ENCODE data around the gene KCNK7.

Gene KCNK7

GRCh38 chr11:65559951-65560537 lies 35.6 kb downstream of the KCNK7 start:
- no peaks in the 10 kb centered on the region for H3K27me3 ChIP-seq (ENCODE audit: control insufficient read depth in 1 of 2, insufficient read depth in 2 of 2, low read length in 2 of 2)
- peak overlapping the region; percentile 97 for H3K27ac ChIP-seq (ENCODE audit: low read length)
- H3K4me3 ChIP-seq (ENCODE audit: low read length in 2 of 2): peak overlapping the region in 1 of 2 donors; percentile 8
- H3K36me3 ChIP-seq (ENCODE audit: control insufficient read depth in 2 of 2, insufficient read depth in 2 of 2, low read length in 2 of 2): no peaks in the 10 kb centered on the region
- H3K9me3 ChIP-seq (ENCODE audit: control insufficient read depth in 2 of 2, low read length in 2 of 2): no peaks in the 10 kb centered on the region
- peak overlapping the region; percentile 12 to 42 for H3K9ac ChIP-seq (ENCODE audit: low read length in 2 of 2)
- H3K4me1 ChIP-seq (ENCODE audit: control insufficient read depth, insufficient read depth, low read length): peaks cover 53% of the 10 kb centered on the region

GRCh38 chr11:65559535-65559934 lies 36.1 kb downstream of the KCNK7 start:
- H3K9me3 ChIP-seq (ENCODE audit: control insufficient read depth in 2 of 2, low read length in 2 of 2): no peaks in the 10 kb centered on the region
- H3K9ac ChIP-seq (ENCODE audit: low read length in 2 of 2): peak overlapping the region; percentile 21 to 88
- no peaks in the 10 kb centered on the region for H3K36me3 ChIP-seq (ENCODE audit: control insufficient read depth in 2 of 2, insufficient read depth in 2 of 2, low read length in 2 of 2)
- peak overlapping the region; percentile 97 for H3K27ac ChIP-seq (ENCODE audit: low read length)
- H3K27me3 ChIP-seq (ENCODE audit: control insufficient read depth in 1 of 2, insufficient read depth in 2 of 2, low read length in 2 of 2): no peaks in the 10 kb centered on the region
- peaks cover 58% of the 10 kb centered on the region for H3K4me1 ChIP-seq (ENCODE audit: control insufficient read depth, insufficient read depth, low read length)
- peak overlapping the region in 1 of 2 donors; percentile 15 for H3K4me3 ChIP-seq (ENCODE audit: low read length in 2 of 2)

GRCh38 chr11:65558930-65559509 lies 36.6 kb downstream of the KCNK7 start:
- peak overlapping the region; percentile 88 for H3K9ac ChIP-seq (ENCODE audit: low read length in 2 of 2)
- peaks cover 61% of the 10 kb centered on the region for H3K4me1 ChIP-seq (ENCODE audit: control insufficient read depth, insufficient read depth, low read length)
- peak overlapping the region; percentile 97 for H3K27ac ChIP-seq (ENCODE audit: low read length)
- no peaks in the 10 kb centered on the region for H3K9me3 ChIP-seq (ENCODE audit: control insufficient read depth in 2 of 2, low read length in 2 of 2)
- peak overlapping the region; percentile 67 to 69 for H3K4me3 ChIP-seq (ENCODE audit: low read length in 2 of 2)
- no peaks in the 10 kb centered on the region for H3K27me3 ChIP-seq (ENCODE audit: control insufficient read depth in 1 of 2, insufficient read depth in 2 of 2, low read length in 2 of 2)
- H3K36me3 ChIP-seq (ENCODE audit: control insufficient read depth in 2 of 2, insufficient read depth in 2 of 2, low read length in 2 of 2): no peaks in the 10 kb centered on the region

- Histone ChIP-seq H3K4me1 (ENCODE audit: control insufficient read depth, insufficient read depth, low read length) (peaks cover 61% of the 10 kb centered on the region), H3K9ac (ENCODE audit: low read length in 2 of 2) (peak within 1 kb of the TSS; percentile 88), H3K27ac (ENCODE audit: low read length) (peak within 1 kb of the TSS; percentile 97), H3K9me3 (ENCODE audit: control insufficient read depth in 2 of 2, low read length in 2 of 2) (no peaks in the 10 kb centered on the region), H3K27me3 (ENCODE audit: control insufficient read depth in 1 of 2, insufficient read depth in 2 of 2, low read length in 2 of 2) (no peaks in the 10 kb centered on the region), H3K4me3 (ENCODE audit: low read length in 2 of 2) (peak within 1 kb of the TSS; percentile 67 to 80), H3K36me3 (ENCODE audit: control insufficient read depth in 2 of 2, insufficient read depth in 2 of 2, low read length in 2 of 2) (peaks cover 0 to 2% of the 10 kb centered on the region in 2 donors)
Measured at GRCh38 chr11:65558002-65558929, 37.3 kb downstream of the KCNK7 start, which contains the start of gene LTBP3. TSS of gene LTBP3 (minus strand) at chr11:65558359. CDS start at chr11:65557959, 400 bp downstream.

- peak overlapping the region; percentile 97 for H3K27ac ChIP-seq (ENCODE audit: low read length)
- no peaks in the 10 kb centered on the region for H3K27me3 ChIP-seq (ENCODE audit: control insufficient read depth in 1 of 2, insufficient read depth in 2 of 2, low read length in 2 of 2)
- H3K9ac ChIP-seq (ENCODE audit: low read length in 2 of 2): peak overlapping the region; percentile 80 to 86
- peak overlapping the region; percentile 67 to 80 for H3K4me3 ChIP-seq (ENCODE audit: low read length in 2 of 2)
- peaks cover 2 to 3% of the 10 kb centered on the region in 2 donors for H3K36me3 ChIP-seq (ENCODE audit: control insufficient read depth in 2 of 2, insufficient read depth in 2 of 2, low read length in 2 of 2)
- no peaks in the 10 kb centered on the region for H3K9me3 ChIP-seq (ENCODE audit: control insufficient read depth in 2 of 2, low read length in 2 of 2)
- H3K4me1 ChIP-seq (ENCODE audit: control insufficient read depth, insufficient read depth, low read length): peaks cover 62% of the 10 kb centered on the region
Measured at GRCh38 chr11:65557280-65558001, 38.2 kb downstream of the KCNK7 start.

GRCh38 chr11:65556470-65557279 lies 38.9 kb downstream of the KCNK7 start:
- Histone ChIP-seq H3K27ac (ENCODE audit: low read length) (peak overlapping the region; percentile 84), H3K36me3 (ENCODE audit: control insufficient read depth in 2 of 2, insufficient read depth in 2 of 2, low read length in 2 of 2) (peaks cover 9% of the 10 kb centered on the region in 2 donors), H3K4me3 (ENCODE audit: low read length in 2 of 2) (peak overlapping the region; percentile 67 to 80), H3K9me3 (ENCODE audit: control insufficient read depth in 2 of 2, low read length in 2 of 2) (no peaks in the 10 kb centered on the region), H3K9ac (ENCODE audit: low read length in 2 of 2) (peak overlapping the region; percentile 80 to 86), H3K27me3 (ENCODE audit: control insufficient read depth in 1 of 2, insufficient read depth in 2 of 2, low read length in 2 of 2) (no peaks in the 10 kb centered on the region), H3K4me1 (ENCODE audit: control insufficient read depth, insufficient read depth, low read length) (peaks cover 69% of the 10 kb centered on the region)

- no peaks in the 10 kb centered on the region for H3K9me3 ChIP-seq (ENCODE audit: control insufficient read depth in 2 of 2, low read length in 2 of 2)
- H3K4me3 ChIP-seq (ENCODE audit: low read length in 2 of 2): peak overlapping the region in 1 of 2 donors; percentile 22
- H3K36me3 ChIP-seq (ENCODE audit: control insufficient read depth in 2 of 2, insufficient read depth in 2 of 2, low read length in 2 of 2): peaks cover 11 to 14% of the 10 kb centered on the region in 2 donors
- peaks cover 62% of the 10 kb centered on the region for H3K4me1 ChIP-seq (ENCODE audit: control insufficient read depth, insufficient read depth, low read length)
- peak overlapping the region; percentile 42 to 86 for H3K9ac ChIP-seq (ENCODE audit: low read length in 2 of 2)
- peak overlapping the region; percentile 55 for H3K27ac ChIP-seq (ENCODE audit: low read length)
- H3K27me3 ChIP-seq (ENCODE audit: control insufficient read depth in 1 of 2, insufficient read depth in 2 of 2, low read length in 2 of 2): no peaks in the 10 kb centered on the region
Measured at GRCh38 chr11:65555693-65556231, 39.8 kb downstream of the KCNK7 start.

GRCh38 chr11:65554842-65555430 lies 40.7 kb downstream of the KCNK7 start:
- H3K36me3 ChIP-seq (ENCODE audit: control insufficient read depth in 2 of 2, insufficient read depth in 2 of 2, low read length in 2 of 2): peaks cover 11 to 14% of the 10 kb centered on the region in 2 donors
- peak overlapping the region; percentile 55 for H3K27ac ChIP-seq (ENCODE audit: low read length)
- peaks cover 54% of the 10 kb centered on the region for H3K4me1 ChIP-seq (ENCODE audit: control insufficient read depth, insufficient read depth, low read length)
- no peaks in the 10 kb centered on the region for H3K9me3 ChIP-seq (ENCODE audit: control insufficient read depth in 2 of 2, low read length in 2 of 2)
- no peak overlapping the region for H3K4me3 ChIP-seq (ENCODE audit: low read length in 2 of 2)
- peak overlapping the region; percentile 29 to 86 for H3K9ac ChIP-seq (ENCODE audit: low read length in 2 of 2)
- no peaks in the 10 kb centered on the region for H3K27me3 ChIP-seq (ENCODE audit: control insufficient read depth in 1 of 2, insufficient read depth in 2 of 2, low read length in 2 of 2)

- Histone ChIP-seq H3K27me3 (ENCODE audit: control insufficient read depth in 1 of 2, insufficient read depth in 2 of 2, low read length in 2 of 2) (no peaks in the 10 kb centered on the region), H3K27ac (ENCODE audit: low read length) (no peak overlapping the region), H3K36me3 (ENCODE audit: control insufficient read depth in 2 of 2, insufficient read depth in 2 of 2, low read length in 2 of 2) (peaks cover 11 to 17% of the 10 kb centered on the region in 2 donors), H3K9ac (ENCODE audit: low read length in 2 of 2) (peak overlapping the region in 1 of 2 donors; percentile 36), H3K4me1 (ENCODE audit: control insufficient read depth, insufficient read depth, low read length) (peaks cover 48% of the 10 kb centered on the region), H3K9me3 (ENCODE audit: control insufficient read depth in 2 of 2, low read length in 2 of 2) (no peaks in the 10 kb centered on the region), H3K4me3 (ENCODE audit: low read length in 2 of 2) (no peak overlapping the region)
Measured at GRCh38 chr11:65554057-65554818, 41.4 kb downstream of the KCNK7 start.
